ENCODE results near the gene AP1G1.
"Not testable (repeated sequence)": the region's sequence is repeated elsewhere in the genome, so short reads cannot be mapped to it uniquely, and the experiment has no call there.

Gene AP1G1
- 138 to 231 (median 161) reads per million in 3 experiments for total RNA-seq

GRCh38 chr16:71808593-71809459 lies at the start of gene AP1G1:
Gene AP1G1, minus strand, starts transcription at chr16:71808834. Its CDS starts 19,355 bp downstream, at chr16:71789479.
- peak; percentile 96 for DNase-seq

GRCh38 chr16:71855937-71856662 lies 47.5 kb upstream of the AP1G1 start:
- DNase-seq, result peak; percentile 7

GRCh38 chr16:71854369-71854948 lies 45.8 kb upstream of the AP1G1 start:
- no peak for DNase-seq

- DNase-seq, result no peak
Measured at GRCh38 chr16:71853413-71853812, 44.8 kb upstream of the AP1G1 start.

- no peak for DNase-seq
Measured at GRCh38 chr16:71852561-71852960, 43.9 kb upstream of the AP1G1 start.

GRCh38 chr16:71852158-71852557 lies 43.5 kb upstream of the AP1G1 start:
- DNase-seq, result no peak

DNA sequence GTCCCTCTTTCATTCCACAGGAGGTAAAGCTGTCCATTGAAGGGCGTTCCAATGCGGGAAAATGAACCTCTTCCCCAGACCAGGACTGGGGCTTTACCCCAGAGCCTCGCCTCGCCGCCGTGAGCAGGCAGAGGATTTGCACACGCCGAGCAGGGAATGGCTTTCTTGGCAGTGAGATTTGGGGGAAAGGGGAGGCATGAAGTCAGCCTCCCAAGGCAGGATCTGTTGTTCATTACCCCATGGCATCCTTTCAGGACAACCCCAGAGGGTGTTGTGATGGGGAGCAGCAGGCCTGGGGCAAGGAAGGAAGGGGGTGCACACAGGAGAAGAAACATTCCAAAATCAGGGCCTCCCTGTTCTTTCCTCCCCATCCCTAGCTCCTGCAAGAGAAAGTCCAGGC lies 43.1 kb upstream of the AP1G1 start:
- DNase-seq, result no peak

GRCh38 chr16:71848622-71849021 lies 40.0 kb upstream of the AP1G1 start:
- no peak for DNase-seq

GRCh38 chr16:71847096-71847495 lies 38.5 kb upstream of the AP1G1 start:
- no peak for DNase-seq

GRCh38 chr16:71846431-71846830 lies 37.8 kb upstream of the AP1G1 start:
- DNase-seq, result peak; percentile 3

DNA sequence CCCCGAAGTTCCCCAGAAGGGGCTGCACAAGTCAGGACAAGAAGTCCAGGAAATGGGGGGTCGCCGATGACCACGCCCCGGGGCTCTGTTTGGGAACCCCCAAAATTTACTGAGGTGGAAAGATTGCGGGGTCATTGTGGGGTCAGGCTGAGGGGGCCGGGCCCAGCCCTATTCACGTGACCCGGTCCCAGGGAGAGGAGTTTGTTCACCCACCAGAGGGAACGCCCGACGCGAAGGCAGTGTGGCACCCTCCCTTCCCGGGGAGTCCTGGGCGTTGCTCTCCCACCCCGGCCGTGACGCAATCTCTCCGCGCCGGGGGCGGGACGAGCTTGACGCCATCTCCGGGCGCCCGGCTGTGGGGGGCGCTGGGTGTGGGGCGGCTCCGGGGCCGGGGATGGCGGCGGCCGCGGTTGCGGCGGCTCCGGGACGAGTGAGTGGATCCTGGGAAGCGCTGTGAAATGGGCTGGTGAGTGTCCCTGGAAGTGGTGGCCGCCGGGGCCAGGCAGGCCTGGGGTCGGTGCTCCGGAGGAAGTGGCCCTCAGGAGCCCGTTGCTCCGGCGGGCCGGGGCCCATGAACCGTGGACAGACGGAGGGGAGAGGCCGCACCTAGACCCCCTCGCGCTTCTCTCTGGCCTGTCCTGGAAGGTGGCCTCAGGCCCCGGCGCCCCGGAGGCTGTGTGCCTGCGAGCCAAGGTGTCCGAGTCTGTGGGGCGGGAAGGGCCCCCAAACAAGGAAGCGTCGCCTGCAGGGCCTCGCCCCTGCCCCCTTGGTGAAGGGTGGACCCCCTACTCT lies 37.2 kb upstream of the AP1G1 start, which contains the start of gene ATXN1L:
Gene ATXN1L (plus strand): TSS at position 338 of the 792 bp plus-strand sequence. CDS start 3,765 bp downstream, outside the sequence.
- DNase-seq, result peak; percentile 93

DNA sequence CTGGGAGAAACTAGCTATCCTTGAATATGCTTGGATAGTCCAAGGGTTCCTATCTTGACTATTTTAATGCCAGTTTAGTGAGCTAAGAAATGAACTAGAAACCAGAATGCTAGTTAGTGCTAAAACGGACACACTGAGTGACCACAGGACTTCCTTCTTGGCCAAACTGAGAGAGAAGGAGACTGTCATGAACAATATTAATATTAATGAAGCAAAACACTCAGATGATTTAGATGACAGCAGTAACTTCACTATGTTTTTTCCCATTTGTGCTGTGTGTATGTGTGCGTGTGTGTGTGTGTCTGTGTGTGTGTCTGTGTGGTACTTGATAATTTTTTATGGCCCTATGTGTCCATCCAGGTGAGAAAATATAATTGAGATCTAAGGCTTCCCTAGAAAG lies 34.9 kb upstream of the AP1G1 start:
- no peak for DNase-seq

DNA sequence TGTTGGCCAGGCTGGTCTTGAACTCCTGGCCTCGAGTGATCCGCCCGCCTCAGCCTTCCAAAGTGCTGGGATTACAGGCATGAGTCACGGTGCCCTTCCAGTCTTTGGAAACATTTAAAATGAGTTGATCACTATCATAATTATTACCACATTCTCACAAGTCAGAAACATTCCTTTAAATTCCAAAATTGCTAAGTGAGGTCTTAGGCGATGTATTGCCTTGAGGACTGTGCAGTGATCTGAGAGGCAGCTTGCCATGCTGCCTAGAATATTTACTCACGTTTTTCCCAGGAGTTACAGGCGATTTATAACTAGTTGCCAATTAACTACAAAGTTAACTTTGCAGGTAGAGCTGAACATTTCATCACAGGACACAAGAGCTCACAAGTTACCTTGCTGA lies 31.4 kb upstream of the AP1G1 start:
- no peak for DNase-seq

DNA sequence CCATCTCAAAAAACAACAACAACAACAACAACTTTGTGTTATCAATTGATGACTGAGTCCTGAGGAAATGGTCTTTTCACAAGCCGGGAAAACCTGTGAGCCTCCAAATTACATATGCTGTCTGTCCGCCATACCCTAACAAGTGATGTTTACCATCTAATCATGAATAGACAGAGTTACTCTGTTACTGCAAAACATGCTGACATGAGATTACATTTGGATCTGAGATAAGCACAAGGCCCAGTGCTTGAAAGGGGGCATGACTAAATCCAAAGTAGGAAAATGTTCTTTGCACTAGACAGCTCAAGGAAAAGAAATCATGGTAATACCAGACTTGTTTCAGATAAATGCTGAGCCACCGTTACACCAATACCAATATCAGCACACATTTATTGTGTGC lies 28.5 kb upstream of the AP1G1 start:
- no peak for DNase-seq

DNA sequence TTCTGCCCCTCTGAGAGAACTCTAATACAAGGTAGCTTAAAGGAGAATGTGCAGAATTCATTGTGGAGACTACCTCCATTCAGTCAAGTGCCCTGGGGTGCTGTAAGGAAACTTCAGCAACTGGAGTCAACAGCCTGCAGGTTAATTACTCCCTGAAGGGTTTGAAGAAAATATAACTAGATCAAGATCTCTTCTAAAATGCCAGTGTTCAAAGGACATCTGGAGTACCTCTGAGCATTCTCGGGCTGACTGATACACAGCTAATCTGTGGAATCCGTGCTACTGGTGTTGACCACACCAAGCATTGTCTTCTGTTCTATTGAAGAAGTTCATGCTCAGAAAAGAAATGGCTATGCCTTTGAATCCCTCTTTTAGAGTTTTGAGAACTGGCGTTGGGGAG lies 25.7 kb upstream of the AP1G1 start:
- DNase-seq, result no peak

- DNase-seq, result not testable (repeated sequence)
Measured at GRCh38 chr16:71832112-71832511, 23.5 kb upstream of the AP1G1 start.

DNA sequence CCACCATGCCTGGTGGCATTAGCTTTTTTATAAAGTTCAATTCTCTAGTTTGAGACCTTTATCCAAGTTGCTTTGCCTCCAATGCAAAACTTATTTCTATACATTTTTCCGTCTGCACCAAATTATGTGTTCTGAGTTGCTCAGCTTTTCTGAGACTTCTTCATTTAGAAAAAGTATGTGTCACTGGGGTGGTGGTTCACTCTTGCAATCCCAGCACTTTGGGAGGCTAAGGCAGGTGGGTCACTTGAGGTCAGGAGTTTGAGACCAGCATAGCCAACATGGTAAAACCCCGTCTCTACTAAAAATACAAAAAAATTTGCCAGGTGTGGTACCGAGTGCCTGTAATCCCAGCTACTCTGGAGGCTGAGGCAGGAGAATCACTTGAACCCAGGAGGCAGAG lies 23.1 kb upstream of the AP1G1 start:
- DNase-seq, result not testable (repeated sequence)

DNA sequence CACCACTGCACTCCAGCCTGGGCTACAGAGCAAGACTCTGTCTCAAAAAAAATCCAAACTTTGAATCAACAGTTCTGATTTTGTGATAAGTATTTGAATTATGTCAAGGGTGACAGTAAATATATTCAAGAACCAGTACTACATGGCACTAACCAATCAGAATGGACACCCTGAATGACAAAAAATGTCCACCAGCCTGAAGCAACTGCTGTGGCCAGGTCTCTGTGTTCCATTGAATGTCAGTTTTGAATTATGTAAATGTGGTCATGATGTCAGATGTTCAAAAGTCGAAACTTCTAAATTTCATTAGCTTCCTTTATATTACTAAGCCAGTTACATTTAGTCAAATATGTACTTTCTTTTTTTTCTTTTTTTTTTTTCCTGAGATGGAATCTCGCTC lies 21.7 kb upstream of the AP1G1 start:
- DNase-seq, result no peak

GRCh38 chr16:71826533-71827017 lies 17.9 kb upstream of the AP1G1 start:
- DNase-seq, result no peak

DNA sequence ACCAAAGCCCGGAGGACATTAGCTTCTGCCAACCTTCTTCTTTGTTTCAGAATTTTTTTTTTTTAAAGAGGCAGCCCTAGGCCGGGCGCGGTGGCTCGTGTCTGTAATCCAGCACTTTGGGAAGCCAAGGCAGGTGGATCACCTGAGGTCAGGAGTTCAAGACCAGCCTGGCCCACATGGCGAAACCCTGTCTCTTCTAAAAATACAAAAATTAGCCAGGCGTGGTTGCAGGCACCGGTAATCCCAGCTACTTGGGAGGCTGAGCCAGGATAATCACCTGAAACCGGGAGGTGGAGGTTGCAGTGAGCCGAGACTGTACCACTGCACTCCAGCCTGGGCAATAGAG lies 8.5 kb upstream of the AP1G1 start:
- not testable (repeated sequence) for DNase-seq

- DNase-seq, result peak; percentile 43
Measured at GRCh38 chr16:71811261-71811803, 2.7 kb upstream of the AP1G1 start.

GRCh38 chr16:71810155-71810530 lies 1.5 kb upstream of the AP1G1 start:
- DNase-seq, result not testable (repeated sequence)
